ENCODE data around the gene RPS6KA2.

Gene RPS6KA2

DNA sequence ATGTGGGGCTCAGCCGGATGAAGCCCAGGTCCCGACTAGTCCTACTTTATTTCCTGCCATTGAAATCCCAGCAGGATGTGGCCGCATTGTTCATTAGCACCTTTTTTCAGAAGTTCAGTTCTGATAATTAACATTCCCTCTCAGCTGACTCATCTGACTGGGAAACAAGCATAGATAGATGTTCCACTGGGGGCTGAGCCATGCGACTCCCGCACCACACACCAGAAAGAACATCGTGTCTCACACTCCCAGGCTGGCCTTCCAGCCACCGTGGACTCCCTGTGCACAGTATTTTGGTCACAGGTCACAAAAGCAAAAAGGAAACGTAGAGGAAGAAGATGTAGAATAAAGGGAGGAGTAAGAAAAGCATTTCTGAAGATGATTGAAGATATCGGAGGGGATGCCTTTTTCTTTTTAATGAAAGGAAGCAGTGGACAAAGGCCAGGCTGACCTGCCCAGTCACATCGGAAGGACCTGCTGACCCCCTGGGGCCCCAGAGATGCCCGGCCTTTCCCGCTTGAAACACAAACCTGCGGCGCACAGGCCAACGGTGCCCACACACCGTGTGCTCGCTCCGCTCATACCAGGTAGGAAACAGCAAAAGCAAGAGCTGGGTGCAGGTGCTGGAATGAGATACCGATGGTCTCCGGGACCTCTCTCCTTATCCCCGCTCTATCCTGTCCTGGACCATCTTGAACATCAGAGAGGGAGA is 11.8 kb downstream of the RPS6KA2 start:
- DNase-seq (ENCODE audit: low read depth in 2 of 2), result no peak

DNA sequence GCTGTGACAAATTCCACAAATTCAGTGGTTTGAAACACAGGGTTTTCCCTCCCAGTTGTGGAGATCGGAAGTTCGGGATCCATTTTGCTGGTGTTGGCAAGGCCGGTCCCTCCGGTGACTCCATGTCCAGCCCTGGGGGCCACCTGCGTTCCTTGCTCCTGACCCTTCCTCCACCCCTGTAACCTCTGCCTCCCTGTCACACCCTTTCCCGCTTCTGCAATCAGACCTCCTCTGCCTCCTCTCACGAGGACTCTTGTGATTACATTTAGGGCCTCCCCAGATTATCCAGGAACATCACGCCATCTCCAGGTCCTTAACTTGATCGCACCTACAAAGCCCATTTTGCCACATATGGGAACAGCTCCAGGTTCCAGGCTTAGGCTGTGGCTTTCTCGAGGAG is 12.5 kb downstream of the RPS6KA2 start:
- no peak for DNase-seq (ENCODE audit: low read depth in 2 of 2)

DNA sequence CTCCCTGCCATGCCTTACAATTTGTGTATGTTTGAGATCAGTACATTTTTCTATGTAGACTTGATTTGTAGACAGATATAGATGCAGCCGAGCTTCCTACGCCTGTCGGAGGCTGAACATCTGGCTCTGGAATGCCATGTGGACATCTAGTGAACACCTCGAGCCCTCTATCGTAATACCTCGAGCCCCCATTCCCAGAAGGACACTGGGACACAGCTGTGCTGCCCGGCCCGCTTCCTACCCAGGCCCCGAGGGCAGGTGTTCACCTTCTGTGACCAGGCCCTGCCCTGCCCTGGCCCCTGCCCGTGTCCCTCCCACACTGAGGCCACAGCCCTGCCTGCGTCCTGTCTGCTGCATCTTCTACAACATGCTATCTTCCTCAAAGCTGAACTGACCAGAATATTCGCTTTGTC is 12.9 kb downstream of the RPS6KA2 start:
- DNase-seq (ENCODE audit: low read depth in 2 of 2), result no peak

DNA sequence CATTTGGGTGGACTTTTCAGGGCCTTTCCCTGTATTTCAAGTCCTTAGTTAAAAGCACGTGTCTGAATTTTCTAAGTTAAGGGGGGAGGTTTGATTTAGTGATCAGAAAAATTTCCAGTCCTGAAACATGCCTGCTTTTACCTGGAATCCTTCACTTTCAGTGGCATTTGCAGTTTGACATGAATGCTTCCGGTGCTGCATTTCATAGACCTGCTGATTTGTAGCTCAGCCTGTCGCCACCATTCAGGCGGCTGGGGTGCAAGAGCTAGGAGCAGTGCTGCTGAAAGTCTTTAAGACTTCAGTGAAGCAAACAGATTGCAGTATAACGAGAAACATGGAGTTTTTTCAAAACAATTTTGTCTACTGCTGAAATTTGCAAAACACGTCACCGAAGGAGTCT is 14.0 kb downstream of the RPS6KA2 start:
- no peak for DNase-seq (ENCODE audit: low read depth in 2 of 2)

DNA sequence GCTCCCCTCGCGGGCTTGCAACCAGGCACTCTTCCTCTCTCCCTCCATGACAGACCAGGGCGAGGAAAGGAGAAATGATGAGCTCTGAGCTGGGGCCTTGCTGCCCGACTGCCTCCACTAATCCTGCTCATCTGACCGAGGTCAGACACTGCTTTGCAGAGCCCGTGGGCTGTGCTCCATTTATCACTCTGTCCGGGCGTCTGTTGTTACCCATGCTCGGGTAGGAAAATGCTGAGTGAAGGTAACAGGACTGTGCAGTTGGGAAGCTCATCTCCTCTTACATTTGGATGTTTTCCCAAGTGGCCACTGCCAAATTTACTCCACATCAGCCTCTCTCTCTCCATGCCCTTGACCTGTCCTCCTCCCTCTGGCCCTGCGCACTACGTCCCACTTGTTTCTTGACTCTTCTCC is 14.6 kb downstream of the RPS6KA2 start:
- no peak for DNase-seq (ENCODE audit: low read depth in 2 of 2)

DNA sequence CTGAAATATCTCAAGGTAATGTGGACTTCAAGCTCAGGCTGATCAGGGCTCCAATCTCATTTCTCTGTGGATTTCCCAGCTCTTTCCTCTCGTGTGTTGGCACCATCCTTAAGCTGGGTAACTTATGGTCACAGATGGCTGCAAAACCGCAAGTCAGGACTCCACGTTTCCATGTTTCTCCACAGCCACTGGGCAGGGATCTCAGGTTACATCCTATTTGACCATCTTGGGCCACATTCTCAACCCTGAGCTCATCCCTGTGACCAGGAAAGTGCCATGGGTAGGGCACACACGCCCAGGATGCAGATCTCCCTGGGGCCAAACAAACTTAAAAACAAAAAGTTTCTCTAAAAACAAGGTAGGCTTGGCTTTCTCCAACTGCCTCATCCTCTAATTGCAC is 15.4 kb downstream of the RPS6KA2 start:
- no peak for DNase-seq (ENCODE audit: low read depth in 2 of 2)

DNA sequence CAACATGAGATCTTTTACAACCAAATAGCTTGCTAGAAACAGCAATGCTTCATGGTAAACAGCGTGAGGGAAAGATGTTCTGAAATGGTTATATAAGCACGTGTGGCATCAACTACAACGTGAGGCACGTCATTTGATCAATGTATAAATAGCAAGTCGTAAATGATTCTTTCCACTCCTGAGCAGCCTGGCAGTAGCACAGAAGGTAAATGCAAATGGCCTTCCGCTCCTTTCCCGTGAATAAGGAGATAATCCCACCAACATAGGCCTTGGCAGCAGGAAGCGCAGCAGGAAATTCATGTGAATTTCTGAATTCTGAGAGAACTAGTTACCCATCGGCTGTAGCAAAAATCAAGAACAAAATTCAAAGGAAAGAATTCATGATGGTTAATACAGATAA is 17.0 kb downstream of the RPS6KA2 start:
- no peak for DNase-seq (ENCODE audit: low read depth in 2 of 2)

DNA sequence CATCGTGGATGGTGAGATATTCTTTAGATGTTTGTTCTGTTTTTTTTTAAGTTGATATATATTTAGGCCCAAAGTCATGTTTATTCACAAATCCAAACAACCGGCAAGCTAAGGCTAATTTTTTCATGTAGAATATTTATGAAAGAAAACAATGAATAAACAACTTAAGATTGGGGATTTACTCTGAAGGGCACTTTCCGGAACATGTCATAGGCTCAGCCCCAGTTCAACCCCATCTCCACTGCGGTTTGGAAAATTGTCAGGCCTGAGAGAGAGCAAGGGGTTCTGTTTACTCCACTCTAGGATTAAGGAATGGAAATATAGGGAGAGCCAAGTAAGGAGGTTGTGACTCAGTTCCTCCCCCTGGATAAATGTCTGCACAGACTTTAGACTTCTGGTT is 18.3 kb downstream of the RPS6KA2 start:
- DNase-seq (ENCODE audit: low read depth in 2 of 2), result no peak

DNA sequence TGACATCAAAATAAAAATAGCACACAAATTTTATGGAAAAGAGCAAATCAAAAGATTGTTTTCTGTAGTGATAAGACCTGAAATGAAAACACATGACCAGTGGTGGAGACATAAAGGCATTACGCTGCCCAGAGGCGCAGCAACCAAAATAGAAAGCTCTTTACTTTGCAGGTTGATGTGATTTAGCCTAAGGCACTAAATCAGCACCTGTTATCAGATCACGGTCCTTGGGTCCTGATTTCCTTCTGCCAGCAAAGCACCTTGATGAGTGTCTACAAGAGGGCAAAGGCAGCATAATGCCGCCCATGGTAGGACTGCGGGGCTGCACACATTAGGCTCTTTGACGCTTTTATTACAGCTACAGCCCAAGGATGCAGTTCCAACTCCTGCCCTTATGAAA is 21.3 kb downstream of the RPS6KA2 start:
- no peak for DNase-seq (ENCODE audit: low read depth in 2 of 2)

DNA sequence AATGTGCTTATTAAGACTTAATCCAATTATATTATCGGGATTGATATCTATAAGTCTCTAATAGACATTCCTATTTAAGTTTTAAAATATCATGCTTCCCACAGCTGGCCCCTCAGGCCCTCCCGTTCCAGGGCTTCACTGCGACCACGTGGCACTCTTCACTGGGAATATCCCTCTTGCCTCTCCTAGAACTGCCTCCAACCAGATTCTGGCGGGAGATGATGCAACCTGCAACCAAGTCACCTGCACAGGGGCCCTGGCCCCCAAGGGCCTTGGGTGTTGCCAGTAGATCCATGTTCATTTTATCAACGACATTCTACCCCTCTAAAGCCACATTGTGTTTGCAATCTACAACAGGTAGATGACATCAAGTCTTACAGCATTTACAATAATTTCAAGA is 22.1 kb downstream of the RPS6KA2 start:
- no peak for DNase-seq (ENCODE audit: low read depth in 2 of 2)

DNA sequence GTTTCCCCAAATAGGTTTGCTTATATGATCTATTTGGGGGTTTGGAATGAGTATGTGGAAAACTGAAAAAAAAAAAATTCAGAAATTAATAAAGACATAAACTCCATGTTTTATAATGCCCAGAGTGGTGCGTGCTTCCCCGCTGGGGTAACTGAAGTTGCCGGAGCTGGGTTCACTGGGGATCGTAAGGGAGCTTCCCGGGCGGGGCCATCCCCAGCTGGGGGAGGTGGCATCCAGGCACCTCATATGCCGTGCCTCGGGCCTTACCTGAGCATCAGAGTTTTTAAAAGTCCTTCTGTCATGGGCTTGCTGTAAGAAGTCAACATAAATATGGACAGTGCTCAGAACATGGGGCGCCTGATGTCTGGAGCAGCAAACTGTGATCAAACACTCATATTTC is 22.7 kb downstream of the RPS6KA2 start:
- DNase-seq (ENCODE audit: low read depth in 2 of 2), result no peak

DNA sequence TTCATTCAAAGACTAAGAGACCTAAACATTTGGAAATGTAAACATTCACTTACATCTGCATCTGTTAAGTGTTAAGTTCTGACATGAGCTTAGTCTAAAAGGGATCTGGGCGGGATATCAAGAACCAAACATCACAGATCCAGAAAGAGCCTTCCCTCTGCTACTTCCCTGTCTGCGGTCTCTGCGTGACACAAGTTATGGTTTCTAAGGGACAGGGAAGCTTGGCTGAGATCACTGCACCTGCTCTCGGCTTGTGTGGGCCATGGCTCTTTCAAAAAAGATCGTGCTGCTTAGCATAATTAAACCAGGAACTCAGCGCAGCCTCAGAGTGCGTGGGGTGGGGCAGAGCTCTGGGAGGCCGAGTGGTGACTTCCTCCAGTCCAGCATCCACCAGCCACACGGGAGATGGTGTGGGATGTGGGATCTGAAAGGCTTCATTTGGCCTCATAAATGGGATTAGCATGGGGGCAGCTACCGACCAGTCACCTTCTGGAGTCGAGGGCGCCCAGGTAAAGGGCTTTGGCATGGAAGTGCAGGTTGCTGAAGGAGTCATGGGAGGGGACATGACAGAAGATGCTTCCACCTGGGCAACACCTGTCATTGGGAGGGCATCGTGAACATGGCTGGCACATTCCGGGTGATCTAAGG is 23.9 kb downstream of the RPS6KA2 start:
- DNase-seq (ENCODE audit: low read depth in 2 of 2), result no peak

DNA sequence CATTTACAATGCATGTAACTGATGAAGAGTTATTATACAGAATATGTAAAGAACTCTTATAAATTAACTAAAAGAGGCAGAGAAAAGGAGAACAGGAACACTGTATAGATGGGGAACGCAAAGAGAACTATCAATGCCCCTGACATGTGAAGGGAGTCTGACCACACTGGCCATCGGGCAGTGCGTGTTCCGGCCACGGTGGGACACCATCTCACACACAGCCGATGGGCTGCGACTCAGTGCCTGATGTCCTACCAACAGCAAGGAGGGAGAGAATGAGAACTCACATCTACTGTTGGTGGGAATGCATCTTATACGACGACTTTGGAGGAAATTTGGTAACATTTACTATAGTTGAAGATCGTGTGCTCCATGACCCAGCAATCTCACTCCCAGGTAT is 25.1 kb downstream of the RPS6KA2 start:
- no peak for DNase-seq (ENCODE audit: low read depth in 2 of 2)

DNA sequence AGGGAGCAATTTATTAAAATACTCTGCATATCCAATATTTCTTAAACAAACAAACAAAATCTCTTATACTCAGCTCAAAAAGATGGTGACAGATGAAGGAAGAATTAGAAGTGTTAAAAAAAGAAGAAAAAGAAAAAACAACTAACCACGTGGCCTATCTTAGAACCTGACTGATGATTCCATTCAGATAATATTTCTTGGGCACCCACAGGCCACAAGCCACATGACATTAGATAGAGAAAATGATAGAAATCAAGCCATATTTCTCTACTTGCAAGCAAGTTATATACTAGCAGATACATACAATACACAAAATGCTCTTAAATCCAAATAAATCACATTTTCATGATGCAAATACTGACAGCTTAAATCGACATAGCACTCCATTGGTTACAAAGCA is 26.1 kb downstream of the RPS6KA2 start:
- no peak for DNase-seq (ENCODE audit: low read depth in 2 of 2)

DNA sequence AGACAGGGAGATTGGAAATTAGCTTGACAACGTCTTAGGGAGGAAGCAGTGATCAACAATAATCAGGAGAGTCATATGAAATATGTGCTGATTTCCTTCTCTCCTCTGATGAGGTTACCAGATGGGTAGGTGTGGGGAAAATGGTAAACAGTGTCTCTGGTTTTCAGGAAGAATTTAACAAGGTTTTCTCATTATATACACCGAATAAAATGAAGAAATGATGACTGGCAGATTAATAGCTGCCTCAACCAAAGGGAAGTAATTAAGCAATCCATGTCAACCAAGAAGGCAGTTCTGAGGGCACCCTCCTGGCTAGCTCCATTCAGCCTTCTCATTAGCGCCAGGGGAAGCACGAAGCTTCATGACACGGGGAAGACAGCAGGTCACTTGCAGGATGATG is 27.8 kb downstream of the RPS6KA2 start:
- DNase-seq (ENCODE audit: low read depth in 2 of 2), result no peak

DNA sequence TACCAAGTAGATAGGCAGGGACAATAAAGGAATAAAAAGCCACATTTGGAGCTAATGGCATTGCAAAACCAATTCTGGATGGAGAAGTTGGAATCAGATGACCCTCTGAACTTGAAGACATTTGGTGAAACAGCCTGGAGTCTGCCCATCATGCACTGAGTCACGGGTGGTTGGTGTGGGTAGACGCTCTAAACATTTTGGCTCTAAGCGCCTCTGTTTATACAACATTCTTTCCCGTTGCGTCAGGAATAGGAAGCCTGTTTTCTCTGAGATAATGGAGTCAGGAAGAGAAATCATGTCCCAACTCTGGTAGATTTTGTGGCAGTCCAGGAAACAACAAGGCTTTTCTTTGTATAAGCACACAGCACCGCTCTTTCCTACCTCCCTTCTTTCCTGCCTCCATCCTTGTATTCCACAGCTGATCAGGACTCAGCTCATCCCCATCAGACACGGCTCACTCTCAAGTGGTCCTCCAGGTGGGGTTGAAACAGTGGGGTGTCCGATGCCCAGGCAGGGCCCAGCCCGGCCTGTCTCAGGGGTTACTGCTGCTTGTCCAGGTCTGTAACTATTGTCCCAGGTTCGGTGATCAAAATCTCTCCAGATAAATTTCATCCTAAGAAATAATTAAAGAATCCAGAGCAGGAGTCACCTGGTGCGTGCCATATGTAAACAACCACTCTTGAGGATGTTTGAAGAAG is 28.5 kb downstream of the RPS6KA2 start:
- no peak for DNase-seq (ENCODE audit: low read depth in 2 of 2)

DNA sequence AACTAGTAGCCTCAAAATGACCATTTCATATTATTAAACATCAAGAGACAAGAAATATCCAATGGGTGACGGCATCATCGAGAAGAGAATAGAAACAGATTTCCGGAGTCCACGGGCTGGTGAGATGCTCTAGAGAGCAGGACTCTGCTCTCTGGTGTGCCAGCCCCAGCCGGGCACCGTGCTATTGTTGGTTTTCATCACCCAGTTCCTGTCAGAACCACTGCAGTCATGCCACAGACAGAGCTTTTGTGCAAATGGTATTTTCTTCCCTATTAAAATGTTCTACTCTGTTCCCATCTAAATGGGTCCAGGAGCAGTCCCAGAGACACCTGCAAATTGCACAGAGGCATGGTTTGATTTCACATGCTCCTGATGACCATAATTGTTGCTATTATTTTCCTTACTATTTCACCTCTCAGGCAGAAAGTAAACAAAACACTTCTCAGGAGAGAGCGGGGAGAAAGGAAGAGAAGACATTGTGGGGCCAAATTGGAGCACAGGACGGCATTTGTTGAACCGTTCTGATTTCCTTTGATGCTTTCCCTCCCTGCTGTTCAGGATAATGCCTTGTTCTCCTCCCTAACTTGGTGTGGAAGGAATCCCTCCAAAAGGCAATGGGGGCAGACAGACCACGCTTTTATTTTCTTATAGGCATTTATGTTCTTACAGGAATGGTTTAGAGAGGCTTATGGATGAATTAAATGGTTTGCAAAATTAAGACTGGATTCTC is 29.2 kb downstream of the RPS6KA2 start:
- no peak for DNase-seq (ENCODE audit: low read depth in 2 of 2)

DNA sequence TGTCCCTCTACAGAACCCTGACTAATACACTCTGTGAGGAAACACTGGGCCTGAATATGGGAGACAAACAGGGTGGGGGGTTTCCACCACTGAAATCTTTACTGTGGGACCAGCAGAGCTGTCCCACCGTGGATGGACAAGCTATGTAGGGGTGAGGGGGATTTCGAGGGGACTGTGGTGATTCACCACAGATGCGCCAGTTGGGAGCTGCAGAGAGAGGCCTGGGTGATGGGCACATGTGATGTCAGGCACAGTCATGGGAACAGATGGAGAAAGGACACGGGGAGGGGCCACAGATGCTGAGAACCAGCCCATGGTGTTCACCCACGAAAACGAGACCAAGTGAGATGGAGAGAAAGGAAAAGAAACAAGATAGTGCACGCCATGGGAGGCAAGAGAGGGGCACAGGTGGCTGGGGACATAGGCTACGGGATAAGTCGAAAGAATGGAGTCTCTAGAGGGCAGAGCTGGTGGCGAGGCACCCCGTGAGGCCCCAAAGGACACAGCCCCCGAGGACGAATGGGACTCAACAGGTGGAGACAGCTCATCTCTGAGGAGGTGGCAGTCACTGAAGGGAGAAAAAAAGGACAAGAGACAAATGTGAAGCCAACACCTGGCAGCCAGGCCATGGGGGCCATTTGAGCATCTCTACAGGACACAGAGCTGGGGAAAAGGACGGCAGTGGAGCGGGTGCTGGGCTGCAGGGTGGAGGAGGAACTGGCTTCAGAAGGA is 30.1 kb downstream of the RPS6KA2 start:
- DNase-seq (ENCODE audit: low read depth in 2 of 2), result no peak

DNA sequence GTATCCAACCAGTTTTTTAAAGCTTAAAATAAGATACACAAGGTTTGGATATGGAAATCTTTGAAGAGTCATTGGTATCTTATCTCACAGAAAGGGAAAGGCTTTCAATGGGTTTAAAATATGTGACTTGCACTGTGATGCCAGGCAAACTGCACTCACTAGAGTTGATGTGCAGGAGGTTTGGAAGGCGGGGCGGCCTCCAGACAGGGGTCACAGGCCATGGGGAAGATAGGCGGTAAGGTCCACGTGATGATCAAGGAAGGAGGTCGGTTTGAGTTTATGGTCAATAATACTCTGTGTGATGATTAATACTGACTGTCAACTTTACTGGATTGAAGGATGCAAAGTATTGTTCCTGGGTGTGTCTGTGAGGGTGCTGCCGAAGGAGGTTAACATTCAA is 31.1 kb downstream of the RPS6KA2 start:
- DNase-seq (ENCODE audit: low read depth in 2 of 2), result no peak

DNA sequence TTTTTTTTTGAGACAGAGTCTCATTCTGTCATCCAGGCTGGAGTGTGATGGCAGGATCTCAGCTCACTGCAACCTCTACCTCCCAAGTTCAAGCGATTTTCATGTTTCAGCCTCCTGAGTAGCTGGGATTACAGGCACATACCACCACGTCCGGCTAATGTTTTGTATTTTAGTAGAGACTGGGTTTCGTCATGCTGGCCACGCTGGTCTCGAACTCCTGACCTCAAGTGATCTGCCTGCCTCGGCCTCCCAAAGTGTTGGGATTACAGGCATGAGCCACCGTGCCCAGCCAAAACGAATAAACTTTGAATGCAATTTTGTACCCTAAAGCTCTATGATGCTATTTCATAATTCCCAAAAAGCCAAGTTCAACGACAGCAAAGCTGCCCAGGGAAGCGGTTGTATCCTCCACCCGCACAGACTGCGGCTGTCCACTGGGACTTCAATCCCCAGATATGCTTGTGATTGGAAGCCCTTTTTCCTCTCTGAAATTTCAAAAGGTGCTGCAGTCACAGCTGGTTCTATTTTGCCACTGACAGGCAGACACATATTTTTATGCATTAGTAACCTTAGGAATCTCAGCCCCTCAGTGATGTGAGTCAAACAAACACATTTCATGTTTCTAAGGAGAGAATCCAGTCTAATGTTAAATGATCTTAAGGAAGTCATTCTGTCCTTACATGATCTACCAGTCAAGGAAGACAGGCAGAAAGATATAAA is 31.8 kb downstream of the RPS6KA2 start:
- no peak for DNase-seq (ENCODE audit: low read depth in 2 of 2)

DNA sequence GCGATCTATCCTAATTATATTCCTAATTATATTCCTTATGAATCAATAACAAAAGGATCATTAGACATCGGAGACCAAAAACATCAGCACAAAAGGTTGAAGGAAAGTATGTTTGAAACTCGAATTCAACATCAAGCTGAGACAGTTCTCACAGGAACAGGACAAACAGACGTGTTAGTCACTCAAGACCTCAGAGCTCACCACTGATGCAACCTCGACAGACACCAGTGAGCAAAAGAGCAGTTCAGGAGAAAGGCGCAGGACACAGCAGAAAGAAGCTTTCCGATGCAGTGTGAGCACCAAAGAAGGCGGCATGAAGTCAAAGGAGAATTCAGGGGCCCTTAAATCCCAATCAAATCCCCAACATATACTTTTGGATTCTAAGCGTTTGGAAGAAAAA is 34.2 kb downstream of the RPS6KA2 start:
- DNase-seq (ENCODE audit: low read depth in 2 of 2), result no peak

All from stimulated activated CD8-positive, alpha-beta memory T cell treated with anti-CD3 and anti-CD28 coated beads, Interleukin-7, amount 100 ng/mL, for 4 hours (primary cell).